ENCODE measurements around the gene LRFN5.

Gene LRFN5

DNA sequence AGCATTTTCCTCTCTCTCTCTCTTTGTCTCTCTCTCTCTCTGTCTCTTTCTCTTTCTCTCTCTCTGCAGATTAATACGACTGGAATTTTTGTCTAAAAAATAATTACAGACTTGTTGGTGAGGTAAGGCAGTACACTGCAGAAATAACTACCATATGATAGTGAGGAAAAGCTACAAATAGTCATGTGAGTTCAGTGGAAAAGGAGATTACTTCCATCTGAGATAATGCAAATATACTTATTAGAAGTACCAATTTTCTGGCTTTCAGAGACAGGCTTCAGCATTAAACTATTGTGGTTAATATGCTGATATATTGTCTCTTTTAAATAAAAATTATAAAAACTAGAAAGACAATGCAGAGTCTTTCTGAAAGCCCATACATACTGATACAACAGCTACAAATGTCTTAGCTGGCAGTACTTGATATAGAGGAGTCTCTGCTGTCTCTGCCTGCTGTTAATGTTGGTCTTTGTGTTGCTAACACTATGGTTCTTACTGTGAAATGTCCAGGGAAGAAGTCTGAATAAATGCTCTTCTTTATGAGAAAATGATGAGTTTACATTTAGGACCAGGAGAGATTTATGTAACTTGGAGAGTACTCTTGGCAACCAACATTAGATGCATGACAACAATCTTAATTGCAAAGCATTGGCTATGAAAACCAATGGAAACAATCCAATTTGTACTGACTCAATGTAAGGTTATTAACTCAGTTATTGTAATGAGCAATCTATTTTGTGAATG, 167.0 kb downstream of the LRFN5 start:
- no peak for DNase-seq (ENCODE audit: low read depth)

DNA sequence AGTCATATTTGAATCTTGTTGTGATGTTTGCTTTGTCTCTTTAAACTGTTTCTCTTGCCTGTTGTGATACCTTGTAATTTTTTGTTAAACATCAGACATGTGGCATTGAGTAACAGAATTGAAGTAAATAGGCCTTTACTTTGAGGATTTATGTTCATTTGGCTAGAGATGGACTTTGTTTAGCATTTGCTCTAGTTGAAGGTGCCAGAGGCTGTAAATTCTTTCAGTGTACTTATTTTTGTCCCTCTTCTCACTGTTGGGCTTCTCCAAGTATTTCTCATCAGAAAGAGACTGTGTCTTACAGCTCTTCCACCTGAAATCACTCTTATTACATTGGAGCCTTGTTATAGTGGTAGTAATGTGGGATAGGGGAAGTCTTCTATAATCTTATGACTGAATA, 175.8 kb downstream of the LRFN5 start:
- DNase-seq (ENCODE audit: low read depth): no peak

DNA sequence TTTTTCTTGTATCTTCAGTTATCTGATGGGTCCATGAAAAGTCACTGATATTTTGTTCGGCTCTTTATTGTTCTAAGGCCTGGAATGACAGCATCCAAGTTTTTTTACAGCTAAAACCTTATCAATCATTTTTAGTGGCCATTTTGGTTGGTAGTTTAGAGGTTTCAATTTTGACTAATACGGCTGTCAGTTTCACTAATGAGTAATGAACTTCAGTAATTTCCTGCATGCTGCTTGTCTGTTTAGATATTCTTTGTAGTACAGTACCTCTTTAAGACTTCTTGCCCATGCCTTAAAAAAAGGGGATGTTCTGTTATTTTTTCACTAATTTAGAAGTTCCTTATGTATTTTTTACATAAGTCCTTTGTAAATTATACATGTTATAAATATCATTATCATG, 176.7 kb downstream of the LRFN5 start:
- no peak for DNase-seq (ENCODE audit: low read depth)

DNA sequence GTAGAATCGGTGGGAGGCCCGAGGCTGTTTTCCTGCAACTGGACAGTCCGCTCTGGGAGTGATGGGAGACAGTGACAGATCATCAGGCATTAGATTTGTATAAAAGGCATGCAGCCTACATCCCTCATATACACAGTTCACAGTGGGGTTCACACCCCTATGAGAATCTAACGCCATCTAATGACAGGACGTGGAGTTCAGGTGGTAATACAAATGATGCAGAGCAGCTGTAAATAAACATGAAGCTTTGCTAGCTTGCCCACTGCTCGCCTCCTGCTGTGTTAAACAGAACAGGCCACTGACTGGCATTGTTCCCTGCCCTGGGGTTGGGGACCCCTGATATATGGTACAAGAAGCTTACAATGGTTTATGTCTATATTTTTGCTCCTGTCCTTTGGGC, 179.0 kb downstream of the LRFN5 start:
- DNase-seq (ENCODE audit: low read depth): no peak

DNA sequence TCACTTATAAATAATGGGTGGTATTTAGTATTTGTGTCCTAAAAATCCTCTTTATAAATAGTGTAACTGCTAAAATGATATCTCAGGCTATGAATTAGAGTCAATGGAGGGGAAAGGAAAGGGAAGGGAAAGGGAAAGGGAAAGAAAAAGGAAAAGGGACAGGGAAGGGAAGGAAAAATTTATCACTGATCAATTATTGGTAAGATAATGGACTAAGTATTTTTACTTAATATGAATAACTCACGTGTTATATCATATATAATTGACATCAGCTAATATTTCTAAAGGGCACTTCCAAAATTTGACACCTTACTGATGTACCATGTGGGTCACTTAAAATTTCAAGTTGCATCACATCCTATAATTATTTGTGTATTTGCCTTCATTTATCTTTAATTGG, 193.1 kb downstream of the LRFN5 start:
- no peak for DNase-seq (ENCODE audit: low read depth)

DNA sequence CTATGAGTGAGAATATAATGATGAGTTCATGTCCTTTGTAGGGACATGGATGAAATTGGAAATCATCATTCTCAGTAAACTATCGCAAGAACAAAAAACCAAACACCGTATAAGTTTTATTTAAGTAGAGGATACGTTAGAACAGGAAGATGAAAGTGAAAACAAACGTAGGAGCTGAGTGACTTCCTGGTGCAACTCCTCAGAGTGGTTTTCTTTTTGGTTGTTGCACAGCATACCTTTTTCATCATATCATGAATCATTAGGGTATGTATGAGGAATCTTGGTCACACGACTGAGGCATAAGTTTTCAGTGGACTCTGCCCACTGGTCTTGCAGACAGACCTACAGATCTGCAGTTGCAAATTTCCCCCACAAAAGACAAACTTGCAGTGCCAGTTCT, 199.0 kb downstream of the LRFN5 start:
- DNase-seq (ENCODE audit: low read depth): no peak

DNA sequence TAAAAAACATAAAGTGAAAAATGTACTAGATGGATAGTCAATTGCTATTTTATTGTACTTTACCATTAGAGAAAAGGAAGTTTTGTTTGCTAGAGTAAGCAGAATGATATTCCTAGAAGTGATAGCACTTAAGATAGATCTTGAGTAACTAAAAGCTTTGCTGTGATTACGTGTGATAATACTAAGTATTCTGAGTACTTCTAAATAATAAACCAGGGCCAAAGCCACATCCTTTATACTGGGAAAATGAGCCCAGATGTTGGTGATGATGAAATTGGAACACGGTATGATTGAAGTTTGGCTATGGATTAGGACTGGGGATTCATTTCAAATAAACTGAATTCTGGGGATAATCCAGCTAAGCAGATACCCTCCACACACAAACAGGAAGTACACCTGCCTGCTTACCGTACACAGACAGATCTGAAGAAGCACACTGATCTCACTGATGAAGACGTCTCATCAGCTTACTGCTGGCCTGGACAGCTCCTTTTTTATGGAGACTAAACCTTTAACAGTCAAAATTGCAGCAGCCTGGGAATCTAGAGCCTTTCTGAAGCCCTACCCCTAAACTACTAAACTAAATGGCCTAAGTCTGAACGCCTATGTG, 199.8 kb downstream of the LRFN5 start:
- no peak for DNase-seq (ENCODE audit: low read depth)

DNA sequence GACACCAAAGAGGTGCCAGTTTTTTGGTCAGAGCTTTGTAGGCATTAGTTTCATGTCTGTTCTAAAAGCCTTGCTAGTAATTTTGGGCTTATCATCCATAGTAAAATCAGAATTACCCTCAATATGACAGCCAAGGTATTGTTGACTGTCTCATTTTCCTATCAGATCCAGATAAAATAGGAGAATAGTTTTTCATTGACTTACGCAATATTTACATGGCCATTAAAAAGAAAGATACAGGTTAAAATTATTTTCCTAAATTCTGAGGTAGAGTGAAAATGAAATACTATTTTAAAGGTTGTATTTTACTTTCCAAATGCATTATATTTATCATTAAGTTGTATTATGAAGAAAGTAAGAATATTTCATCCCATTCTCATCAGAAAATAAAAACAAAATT, 203.7 kb downstream of the LRFN5 start:
- DNase-seq (ENCODE audit: low read depth): no peak

DNA sequence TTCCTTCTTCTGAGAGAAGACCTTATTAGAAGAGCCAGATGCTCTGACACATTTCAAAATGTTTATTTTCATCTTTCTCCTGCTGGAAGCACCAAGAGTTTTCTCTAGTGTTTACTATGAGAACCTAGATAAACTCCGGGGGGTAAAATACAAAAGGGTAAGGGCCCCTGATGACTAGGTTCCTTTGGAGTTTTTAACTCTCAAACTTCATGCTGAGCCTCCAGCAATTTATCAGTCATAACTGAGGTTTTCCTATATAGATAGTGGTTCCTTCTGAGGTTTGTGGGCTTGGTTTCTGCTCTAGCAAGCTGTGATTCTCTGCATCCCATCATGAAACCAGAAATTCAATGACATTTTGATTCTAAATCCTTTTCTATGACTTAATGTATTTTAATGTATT, 210.9 kb downstream of the LRFN5 start:
- no peak for DNase-seq (ENCODE audit: low read depth)

DNA sequence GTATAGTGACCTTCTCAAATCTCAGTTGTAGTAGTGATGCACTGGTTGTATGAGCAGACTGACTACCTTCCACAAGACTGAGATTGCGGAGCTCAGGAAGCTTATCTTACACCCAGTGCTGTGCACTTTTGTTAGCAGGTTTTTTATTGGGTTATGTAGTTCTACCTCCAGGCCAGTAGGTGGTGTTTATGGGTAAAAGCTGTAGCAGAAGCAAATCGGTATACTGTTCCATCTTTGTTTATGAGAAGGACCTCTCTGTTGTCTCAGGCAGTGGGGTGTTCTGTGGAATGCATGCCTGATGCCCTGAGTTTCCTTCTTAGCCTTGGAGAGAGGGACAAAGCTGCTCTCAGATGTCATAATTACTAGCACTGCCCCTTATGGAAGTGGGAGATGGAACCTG, 217.8 kb downstream of the LRFN5 start:
- DNase-seq (ENCODE audit: low read depth): no peak

DNA sequence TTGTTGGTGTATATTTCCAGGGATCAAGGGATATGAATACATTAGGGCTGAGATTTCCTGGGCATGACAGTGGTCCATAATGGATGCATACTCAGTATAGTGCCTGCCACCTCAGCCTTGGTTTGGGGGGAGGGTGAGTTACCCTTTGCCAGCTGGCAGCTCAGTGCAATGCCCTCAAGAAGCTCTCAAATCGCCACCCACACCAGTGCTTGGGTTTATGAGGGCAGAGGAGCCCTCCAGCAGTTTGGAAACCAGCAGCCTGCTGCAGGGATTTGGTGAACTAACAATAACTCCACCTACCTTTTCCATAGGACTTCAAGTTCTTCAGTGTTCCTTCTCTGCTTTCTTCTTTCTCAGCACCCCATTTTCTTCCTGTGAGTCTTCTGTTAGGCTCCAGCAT, 218.9 kb downstream of the LRFN5 start:
- no peak for DNase-seq (ENCODE audit: low read depth)

DNA sequence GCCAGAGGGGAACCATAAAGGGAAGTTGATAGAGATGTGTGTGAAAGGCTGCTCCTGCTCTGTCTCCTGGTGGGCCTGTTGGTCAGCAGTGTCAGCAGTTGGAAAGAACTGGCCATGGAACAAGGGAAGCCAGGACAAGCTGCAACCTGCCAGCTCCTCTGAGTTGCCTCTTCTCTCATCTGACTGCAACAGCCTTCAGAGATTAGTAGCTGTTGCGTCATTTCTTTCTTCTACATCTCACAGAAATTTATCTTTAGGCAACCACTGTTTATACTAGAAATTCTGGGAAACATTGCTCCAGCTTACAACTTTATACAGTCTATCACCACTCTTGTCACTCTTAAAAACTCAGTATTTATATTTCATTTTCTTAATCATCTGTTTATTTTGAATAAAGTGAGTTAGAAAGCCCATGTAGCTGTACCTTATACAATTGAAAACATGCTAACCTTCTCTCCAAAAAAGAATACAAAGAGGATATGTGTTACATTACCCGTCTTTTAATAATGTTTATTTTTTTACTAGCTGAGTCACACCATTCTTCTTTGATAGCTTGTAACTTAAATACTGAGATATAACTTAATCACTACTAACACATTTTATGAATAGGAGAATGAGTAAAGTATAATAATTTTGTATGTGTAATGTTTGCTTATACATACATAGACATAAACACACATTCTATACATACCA, 224.2 kb downstream of the LRFN5 start:
- DNase-seq (ENCODE audit: low read depth): no peak

DNA sequence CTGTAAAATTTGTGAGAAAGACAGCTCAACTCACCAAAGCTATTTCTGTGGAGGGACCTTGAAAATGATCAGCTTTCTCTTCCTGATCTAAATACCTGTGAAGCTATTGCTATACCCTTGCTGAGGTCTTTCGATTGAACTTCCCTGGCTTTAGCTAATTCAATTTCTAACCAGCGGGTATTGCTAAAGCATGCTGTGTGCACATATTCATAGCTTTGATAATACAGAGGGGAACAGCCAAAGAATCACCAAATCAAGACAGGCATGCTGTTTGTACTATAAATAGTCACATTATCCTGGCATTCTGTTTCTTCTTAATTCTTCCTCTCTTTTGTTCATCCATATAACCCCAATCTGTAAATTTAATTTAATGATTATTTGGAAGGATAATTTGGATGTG, 233.0 kb downstream of the LRFN5 start:
- DNase-seq (ENCODE audit: low read depth): no peak

DNA sequence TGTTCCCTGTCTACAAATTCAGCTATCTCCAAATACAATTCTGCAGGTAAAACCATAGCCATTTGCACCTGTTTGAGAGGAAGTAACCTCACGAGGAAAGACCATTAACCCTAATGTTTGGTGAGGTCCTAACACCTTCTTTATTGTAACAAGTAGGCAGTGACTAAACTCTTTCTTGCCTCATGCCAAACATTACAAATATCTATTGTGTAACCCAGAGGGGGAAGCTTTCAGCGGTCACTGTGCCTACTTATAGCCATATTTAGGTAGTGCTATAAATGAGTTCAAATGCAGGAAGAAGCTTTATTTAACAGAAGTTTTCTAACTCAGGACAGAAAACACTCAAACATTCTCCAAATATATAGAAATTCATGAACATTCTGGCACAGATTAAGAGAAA, 252.7 kb downstream of the LRFN5 start:
- no peak for DNase-seq (ENCODE audit: low read depth)

DNA sequence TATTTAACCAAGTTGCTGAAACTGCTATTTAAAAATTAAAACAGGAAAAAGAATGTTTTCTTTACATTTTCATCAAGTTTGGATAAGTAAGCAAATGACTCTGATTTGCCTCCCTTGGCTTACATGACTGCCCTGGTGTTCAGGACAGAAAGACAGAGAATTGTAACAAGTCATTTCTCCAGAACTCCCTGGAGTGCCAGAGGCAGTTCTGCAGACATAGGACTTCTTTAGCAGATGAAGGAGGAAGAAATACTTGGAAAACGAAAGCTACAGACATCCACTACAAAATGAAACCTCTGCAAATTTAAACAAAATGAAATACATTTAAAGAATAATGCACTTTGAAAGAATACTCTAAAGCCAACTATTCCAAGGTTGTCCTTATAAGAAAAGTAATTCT, 253.9 kb downstream of the LRFN5 start:
- no peak for DNase-seq (ENCODE audit: low read depth)

DNA sequence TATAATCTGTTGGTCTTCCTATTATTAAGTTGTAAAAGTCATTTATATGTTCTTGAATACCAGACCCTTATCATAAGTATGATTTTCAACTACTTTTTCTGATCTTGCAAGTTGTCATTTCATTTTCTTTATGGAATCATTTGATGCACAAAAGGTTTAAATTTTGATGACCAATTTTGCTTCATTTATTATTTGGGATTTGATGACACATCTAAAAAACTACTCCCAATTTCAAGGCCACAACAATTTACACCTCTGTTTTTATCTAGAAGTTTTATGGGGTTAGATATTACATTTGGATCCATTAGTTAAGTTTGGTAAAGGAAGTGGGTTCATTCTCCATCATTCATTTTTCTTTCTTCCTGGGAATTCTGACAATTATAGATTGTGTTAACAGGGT, 259.2 kb downstream of the LRFN5 start:
- DNase-seq (ENCODE audit: low read depth): no peak

DNA sequence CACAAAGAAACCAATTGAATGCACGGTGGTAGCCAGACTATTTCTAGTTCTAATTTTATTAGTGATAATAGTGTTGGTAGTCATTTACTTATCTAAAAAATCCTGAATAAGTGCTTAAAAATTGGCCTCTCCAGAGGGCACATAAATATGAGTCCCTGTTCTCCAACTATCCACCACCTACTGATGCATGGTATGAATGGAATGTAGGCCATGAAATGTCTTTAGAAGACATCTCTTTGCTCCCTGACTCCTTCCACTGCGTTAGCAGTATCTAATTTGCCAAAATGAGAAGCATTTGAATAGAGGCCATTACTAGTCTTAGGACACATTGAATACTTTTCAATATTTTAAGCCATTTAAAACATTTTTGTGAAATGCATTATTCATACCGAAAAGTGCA, 261.7 kb downstream of the LRFN5 start:
- DNase-seq (ENCODE audit: low read depth): no peak

DNA sequence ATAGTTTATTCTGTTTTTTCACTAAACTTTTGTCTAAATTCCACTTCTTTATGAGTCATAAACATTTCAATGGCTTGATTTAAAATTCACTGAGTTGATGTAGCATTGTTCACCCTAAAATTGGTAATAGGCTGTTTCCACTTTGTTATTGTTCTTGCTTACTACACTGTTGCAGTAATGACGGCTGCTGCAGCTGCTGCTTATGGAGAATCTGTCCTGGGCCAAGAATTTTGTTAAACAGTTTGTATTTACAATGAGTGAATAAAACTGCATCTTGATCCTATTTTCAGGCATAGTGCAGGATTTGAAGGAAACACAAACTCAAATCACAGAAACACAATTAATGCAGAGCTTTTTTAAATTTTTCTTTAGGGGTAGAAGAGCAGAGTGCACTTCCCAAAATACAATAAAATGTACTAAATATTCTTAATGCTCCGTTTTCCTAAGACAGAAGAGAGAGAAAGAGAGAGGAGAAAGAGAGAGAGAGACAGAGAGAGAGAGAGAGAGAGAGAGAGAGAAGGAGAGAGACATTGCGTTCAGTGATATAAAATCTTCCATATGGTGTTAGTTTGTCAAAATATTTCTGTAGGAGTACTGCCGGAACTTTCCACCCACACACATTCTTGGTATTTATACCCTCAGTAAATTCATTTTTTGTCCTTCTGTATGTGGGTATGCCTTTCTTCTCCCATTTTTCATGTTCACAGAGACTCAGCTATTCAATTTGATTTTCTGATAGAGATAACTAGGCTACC, 266.4 kb downstream of the LRFN5 start:
- no peak for DNase-seq (ENCODE audit: low read depth)

DNA sequence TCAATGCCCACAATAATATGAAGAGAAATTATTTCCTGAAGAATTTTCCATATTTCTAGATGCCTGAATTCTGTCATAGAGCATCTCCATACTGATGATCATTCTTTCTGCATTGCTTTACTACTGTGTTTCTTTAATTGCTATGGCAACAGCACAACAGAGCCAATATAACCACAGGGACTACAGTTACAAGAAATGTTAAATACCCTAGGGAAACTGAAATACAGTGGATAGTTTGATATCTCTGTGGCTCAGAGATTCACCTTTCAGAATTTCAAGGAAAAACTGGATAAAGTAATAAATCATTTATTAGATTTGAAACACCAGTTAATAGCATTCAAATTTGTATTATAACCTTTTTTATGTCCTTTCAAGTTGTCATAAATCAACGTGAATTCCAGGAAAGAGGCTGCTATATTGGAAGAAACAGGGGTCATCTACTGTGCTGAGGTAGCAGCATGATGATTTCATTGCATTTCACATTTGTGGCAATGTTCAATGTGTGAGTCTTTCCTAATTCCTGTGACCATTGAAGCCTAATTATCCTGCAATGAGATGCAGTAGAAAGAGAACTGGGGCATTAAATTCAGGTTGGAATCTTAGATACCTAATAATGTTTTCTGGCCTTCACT, 267.1 kb downstream of the LRFN5 start:
- DNase-seq (ENCODE audit: low read depth): no peak

DNA sequence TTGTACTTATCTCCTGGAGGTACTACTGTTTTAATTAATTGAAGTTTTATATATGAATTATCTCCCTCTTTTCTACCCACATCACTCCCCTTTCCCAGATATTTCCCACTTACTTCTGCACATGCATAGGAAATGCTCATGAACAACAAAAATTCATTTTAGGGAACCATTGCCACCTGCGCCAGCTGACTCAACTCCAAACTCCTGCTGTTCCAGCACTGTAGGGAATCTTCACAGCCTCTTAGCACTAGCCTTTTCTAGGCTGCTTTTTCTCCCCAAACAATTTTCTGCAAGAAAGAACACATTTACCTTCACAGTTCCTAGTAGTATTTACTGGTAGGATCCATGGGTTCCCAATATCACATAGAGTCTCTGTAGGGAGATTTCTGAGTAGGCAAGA, 268.4 kb downstream of the LRFN5 start:
- DNase-seq (ENCODE audit: low read depth): no peak

DNA sequence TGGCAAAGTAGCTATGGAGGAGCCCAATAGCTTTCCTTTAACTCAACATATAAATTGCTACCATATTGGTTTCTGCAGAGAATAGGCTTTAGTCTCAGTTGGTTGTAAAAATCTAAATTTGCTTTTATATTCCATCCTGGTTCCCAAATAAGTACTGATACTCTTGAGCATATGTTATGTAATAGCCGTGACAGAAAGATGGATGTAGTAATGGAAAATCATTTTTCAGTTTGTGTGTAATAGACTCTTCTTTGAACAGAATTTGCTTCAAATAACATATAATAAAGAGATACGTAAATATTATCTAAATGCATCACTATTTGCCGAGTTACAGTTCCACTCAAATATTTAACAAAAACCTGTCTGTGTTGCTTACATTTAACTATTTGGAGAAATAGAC, 271.6 kb downstream of the LRFN5 start:
- DNase-seq (ENCODE audit: low read depth): no peak

DNA sequence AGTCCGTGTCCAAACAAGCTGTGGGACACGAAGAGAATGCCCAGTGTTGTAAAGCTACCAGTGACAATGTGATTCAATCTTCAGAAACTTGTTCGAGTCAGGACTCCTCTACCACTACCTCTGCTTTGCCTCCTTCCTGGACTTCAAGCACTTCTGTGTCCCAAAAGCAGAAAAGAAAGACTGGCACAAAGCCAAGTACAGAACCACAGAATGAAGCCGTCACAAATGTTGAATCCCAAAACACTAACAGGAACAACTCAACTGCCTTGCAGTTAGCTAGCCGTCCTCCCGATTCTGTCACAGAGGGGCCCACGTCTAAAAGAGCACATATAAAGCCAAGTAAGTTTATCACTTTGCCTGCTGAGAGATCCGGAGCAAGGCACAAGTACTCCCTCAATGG, 284.9 kb downstream of the LRFN5 start:
- no peak for DNase-seq (ENCODE audit: low read depth)
